Activated B cell treated with CpG ODN at 0.5 μM for 24 hours (primary cell): ENCODE measurements around the gene MBD3. TPM values are rescaled to one million over a fixed set of nuclear protein-coding genes. Genes with fewer than 3 reads are reported as not detected.

ENCODE experiments used
- ATAC-seq: fragments of 200-7000 bp; cut with Tn5 transposase; one replicate; pipeline ENCODE4 v1.10.0; 2021; ENCODE audit warnings: low read depth, mild to moderate bottlenecking, moderate library complexity
- CTCF ChIA-PET: fragments of 350-600 bp; sonication (Branson Sonifier 250); formaldehyde crosslinking; loops from one replicate; lab custom pipeline; 2021; ENCODE audit warnings: antibody characterized with exemption; lab: Charles Lee
- POLR2A ChIA-PET: fragments of 350-600 bp; sonication (Branson Sonifier 250); formaldehyde crosslinking; loops from one replicate; lab custom pipeline; 2021; ENCODE audit warnings: antibody characterized with exemption; lab: Charles Lee
- DNase-seq: peaks from one replicate; pipeline ENCODE4 v3.0.0; 2022
- H3K27ac Mint-ChIP-seq: one replicate; pipeline ENCODE4 v1.8.0; 2020; ENCODE audit warnings: mixed read lengths
- H3K27me3 Mint-ChIP-seq: one replicate; pipeline ENCODE4 v1.8.0; 2021; ENCODE audit warnings: mixed read lengths
- H3K36me3 Mint-ChIP-seq: one replicate; pipeline ENCODE4 v1.8.0; 2021; ENCODE audit warnings: low read depth, mixed read lengths
- H3K4me1 Mint-ChIP-seq: one replicate; pipeline ENCODE4 v1.8.0; 2021; ENCODE audit warnings: mixed read lengths
- H3K4me3 Mint-ChIP-seq: one replicate; pipeline ENCODE4 v1.8.0; 2020; ENCODE audit warnings: mild to moderate bottlenecking, mixed read lengths
- H3K9me3 Mint-ChIP-seq: one replicate; pipeline ENCODE4 v1.8.0; 2020; ENCODE audit warnings: mixed read lengths
- CTCF ChIP-seq: fragments of 200-600 bp; IDR thresholded peaks from one replicate; pipeline ENCODE4 v1.8.0; 2022; ENCODE audit warnings: antibody characterized with exemption, mild to moderate bottlenecking
- intact Hi-C: fragments of 100-400 bp; cut with micrococcal nuclease; formaldehyde crosslinking; loops from one replicate; pipeline ENCODE4 v1.15.1; 2024
- total RNA-seq: library from RNA; stranded (reverse); gene quantifications from 2 replicates; pipeline ENCODE4 v1.2.3, GENCODE V29; 2022

Gene MBD3
- total RNA-seq, 1 donor from 2014 or later, result 96.9 TPM

GRCh38 chr19:1585243-1585580 is 7.5 kb downstream of the MBD3 start:
- TF ChIP-seq CTCF, result no peak
- Mint-ChIP-seq H3K9me3 (no peaks in the 10 kb centered on the region), H3K27me3 (no peaks in the 10 kb centered on the region), H3K27ac (no peak overlapping the region), H3K4me3 (no peak overlapping the region), H3K4me1 (peaks cover 11% of the 10 kb centered on the region), H3K36me3 (peaks cover 45% of the 10 kb centered on the region)
- no peak for DNase-seq
- CTCF ChIA-PET, result no interaction called here
- intact Hi-C loops, result no loop called here
- POLR2A ChIA-PET, result no interaction called here
- ATAC-seq, result no peak

GRCh38 chr19:1584500-1585242 is 8.0 kb downstream of the MBD3 start:
- Mint-ChIP-seq H3K27me3 (no peaks in the 10 kb centered on the region), H3K4me3 (no peak overlapping the region), H3K4me1 (peaks cover 7% of the 10 kb centered on the region), H3K9me3 (no peaks in the 10 kb centered on the region), H3K36me3 (peaks cover 50% of the 10 kb centered on the region), H3K27ac (no peak overlapping the region)
- CTCF ChIA-PET, result interaction anchor here (1.0 kb wide), 1 partner anchor 38 kb away, joined by 3 read pairs; no protein-coding TSS in a partner anchor
- TF ChIP-seq CTCF, result no peak
- intact Hi-C loops, result no loop called here
- POLR2A ChIA-PET, result no interaction called here
- DNase-seq (no peak), ATAC-seq (no peak)

GRCh38 chr19:1582201-1582600 is 10.5 kb downstream of the MBD3 start:
- ChIA-PET POLR2A (interaction anchor here (0.6 kb wide), 1 partner anchor 9 kb away, joined by 7 read pairs; no protein-coding TSS in a partner anchor), CTCF (no interaction called here)
- no peak for ATAC-seq
- TF ChIP-seq CTCF, result no peak
- intact Hi-C loops, result no loop called here
- peaks cover 65% of the 10 kb centered on the region for H3K36me3 Mint-ChIP-seq
- H3K4me3 Mint-ChIP-seq, result no peak overlapping the region
- H3K4me1 Mint-ChIP-seq, result peaks cover 5% of the 10 kb centered on the region
- DNase-seq, result no peak
- no peaks in the 10 kb centered on the region for H3K9me3 Mint-ChIP-seq
- H3K27ac Mint-ChIP-seq, result no peak overlapping the region
- H3K27me3 Mint-ChIP-seq, result no peaks in the 10 kb centered on the region

GRCh38 chr19:1580957-1581356 is 11.7 kb downstream of the MBD3 start:
- Mint-ChIP-seq H3K27ac (no peak overlapping the region), H3K27me3 (no peaks in the 10 kb centered on the region), H3K9me3 (no peaks in the 10 kb centered on the region), H3K4me1 (peaks cover 2% of the 10 kb centered on the region), H3K36me3 (peaks cover 66% of the 10 kb centered on the region), H3K4me3 (no peak overlapping the region)
- ATAC-seq, result no peak
- intact Hi-C loops, result no loop called here
- TF ChIP-seq CTCF, result no peak
- CTCF ChIA-PET, result no interaction called here
- DNase-seq, result no peak
- POLR2A ChIA-PET, result no interaction called here

- CTCF ChIA-PET, result no interaction called here
- Mint-ChIP-seq H3K27me3 (no peaks in the 10 kb centered on the region), H3K36me3 (peaks cover 67% of the 10 kb centered on the region), H3K4me3 (no peak overlapping the region), H3K4me1 (no peaks in the 10 kb centered on the region), H3K9me3 (no peaks in the 10 kb centered on the region), H3K27ac (no peak overlapping the region)
- TF ChIP-seq CTCF, result no peak
- DNase-seq, result no peak
- intact Hi-C loops, result no loop called here
- POLR2A ChIA-PET, result no interaction called here
- ATAC-seq, result no peak
Observed at GRCh38 chr19:1580382-1580781, 12.3 kb downstream of the MBD3 start.
